Osteoblast (primary cell): Measurements from ENCODE around the gene CRTAP. TPM values are rescaled to one million over a fixed set of nuclear protein-coding genes. Genes with fewer than 3 reads are reported as not detected.
"Not testable (repeated sequence)": the region's sequence is repeated elsewhere in the genome, so short reads cannot be mapped to it uniquely, and the experiment has no call there.

Experiments
- DNase-seq: peaks from one replicate; pipeline ENCODE4 v3.0.0; 2011; ENCODE audit warnings: low spot score, mixed read lengths; ENCODE audit not compliant: insufficient read length; ENCODE audit errors: missing footprints
- H2AFZ ChIP-seq: 2 replicates; pipeline ENCODE4 v1.6.0; 2011; ENCODE audit warnings: mild to moderate bottlenecking, low read length
- H3K27ac ChIP-seq: 2 replicates; pipeline ENCODE4 v1.5.1; 2011; ENCODE audit warnings: mild to moderate bottlenecking, low read depth, low read length, moderate library complexity
- H3K27me3 ChIP-seq: 2 replicates; pipeline ENCODE4 v1.6.0; 2012; ENCODE audit warnings: mild to moderate bottlenecking, control low read depth, inconsistent platforms, low read length, moderate library complexity; ENCODE audit not compliant: insufficient read depth
- H3K36me3 ChIP-seq: 2 replicates; pipeline ENCODE4 v1.5.1; 2011; ENCODE audit warnings: mild to moderate bottlenecking, low read length, control low read depth, moderate library complexity; ENCODE audit not compliant: insufficient read depth
- H3K4me1 ChIP-seq: 2 replicates; pipeline ENCODE4 v1.5.1; 2011; ENCODE audit warnings: mild to moderate bottlenecking, low read length, control low read depth, moderate library complexity; ENCODE audit not compliant: insufficient read depth
- H3K4me2 ChIP-seq: 2 replicates; pipeline ENCODE4 v1.6.0; 2011; ENCODE audit warnings: mild to moderate bottlenecking, low read length; ENCODE audit not compliant: insufficient read depth
- H3K4me3 ChIP-seq: fragments of 200-600 bp; sonication (generic); 3 replicates; pipeline ENCODE4 v1.5.1; 2012; ENCODE audit warnings: mild to moderate bottlenecking, low read length, inconsistent platforms; ENCODE audit not compliant: insufficient read depth
- H3K79me2 ChIP-seq: 2 replicates; pipeline ENCODE4 v1.6.0; 2012; ENCODE audit warnings: mild to moderate bottlenecking, low read length, control low read depth, inconsistent platforms; ENCODE audit not compliant: insufficient read depth
- H3K9me3 ChIP-seq: 2 replicates; pipeline ENCODE4 v1.5.1; 2011; ENCODE audit warnings: low read depth, low read length, control low read depth
- H4K20me1 ChIP-seq: 2 replicates; pipeline ENCODE4 v1.6.0; 2012; ENCODE audit warnings: mild to moderate bottlenecking, low read length, control low read depth; ENCODE audit not compliant: insufficient read depth
- CTCF ChIP-seq: IDR thresholded peaks from 2 replicates; pipeline ENCODE4 v1.5.1; 2011; ENCODE audit warnings: mild to moderate bottlenecking, low read depth, low read length, moderate library complexity; ENCODE audit errors: extremely low read depth
- total RNA-seq: library from RNA; depleted of rRNA; stranded (reverse); fragments of >200 nt; gene quantifications from 2 replicates; pipeline ENCODE4 v1.2.3, GENCODE V29; 2012

The CRTAP gene
- total RNA-seq, 1 donor: 266 TPM

- TF ChIP-seq CTCF: no peak
- H4K20me1 ChIP-seq: peaks cover 5% of the 10 kb centered on the region
- peak overlapping the region; percentile 18 for H3K27ac ChIP-seq
- no peaks in the 10 kb centered on the region for H3K9me3 ChIP-seq
- H3K4me3 ChIP-seq: no peak overlapping the region
- peaks cover 9% of the 10 kb centered on the region for H3K4me1 ChIP-seq
- no peaks in the 10 kb centered on the region for H3K27me3 ChIP-seq
- H3K36me3 ChIP-seq: peaks cover 30% of the 10 kb centered on the region
- DNase-seq: peak; percentile 81
- H3K4me2 ChIP-seq: no peak overlapping the region
- no peak overlapping the region for H2AFZ ChIP-seq
- H3K79me2 ChIP-seq: peaks cover 6% of the 10 kb centered on the region
Measured at GRCh38 chr3:33134026-33134625, 20.3 kb downstream of the CRTAP start.

DNA sequence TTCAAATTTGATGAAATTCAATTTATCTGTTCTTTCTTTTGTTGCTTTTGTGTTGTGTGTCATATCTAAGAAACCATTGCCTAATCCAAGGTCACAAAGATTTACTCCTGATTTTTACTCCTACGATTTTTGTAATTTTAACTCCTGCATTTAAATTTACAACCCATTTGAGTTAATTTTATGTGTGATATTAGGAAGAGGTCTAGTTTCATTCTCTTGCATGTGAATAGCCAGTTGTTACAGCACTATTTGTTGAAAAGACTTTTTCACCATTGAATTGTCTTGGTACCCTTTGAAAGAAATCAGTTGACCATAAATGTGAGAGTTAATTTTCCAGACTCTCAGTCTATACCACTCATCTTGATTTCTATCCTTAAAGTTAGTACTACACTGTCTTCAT, 23.9 kb downstream of the CRTAP start:
- Histone ChIP-seq H3K4me2 (no peak overlapping the region), H4K20me1 (no peaks in the 10 kb centered on the region), H3K36me3 (peaks cover 28% of the 10 kb centered on the region), H2AFZ (no peak overlapping the region), H3K9me3 (no peaks in the 10 kb centered on the region), H3K4me1 (peaks cover 9% of the 10 kb centered on the region), H3K27me3 (no peaks in the 10 kb centered on the region), H3K79me2 (no peaks in the 10 kb centered on the region), H3K27ac (no peak overlapping the region), H3K4me3 (no peak overlapping the region)
- TF ChIP-seq CTCF: no peak
- DNase-seq: no peak

DNA sequence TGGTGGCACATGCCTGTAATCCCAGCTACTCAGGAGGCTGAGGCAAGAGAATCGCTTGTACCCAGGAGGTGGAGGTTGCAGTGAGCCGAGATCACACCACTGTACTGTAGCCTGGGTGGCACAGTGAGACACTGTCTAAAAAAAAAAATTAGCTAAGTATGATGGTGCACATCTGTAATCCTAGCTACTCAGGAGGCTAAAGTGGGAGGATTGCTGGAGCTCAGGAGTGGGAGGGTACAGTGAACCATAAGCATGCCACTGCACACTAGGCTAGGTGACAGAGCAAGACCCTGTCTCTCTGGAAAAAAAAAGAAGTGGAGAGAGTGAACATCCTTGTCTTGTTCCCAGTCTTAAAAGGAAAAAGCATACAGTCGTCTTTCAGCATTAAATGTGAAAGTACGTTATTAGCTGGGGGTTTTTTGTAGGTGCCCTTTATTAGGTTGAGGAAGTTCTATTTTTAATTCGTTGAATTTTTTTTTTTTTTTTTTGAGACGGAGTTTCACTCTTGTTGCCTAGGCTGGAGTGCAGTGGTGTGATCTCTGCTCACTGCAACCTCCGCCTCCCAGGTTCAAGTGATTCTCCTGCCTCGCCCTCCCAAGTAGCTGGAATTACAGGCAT, 25.3 kb downstream of the CRTAP start:
- DNase-seq, H3K27ac ChIP-seq, H3K9me3 ChIP-seq, H3K4me2 ChIP-seq, H2AFZ ChIP-seq, H3K79me2 ChIP-seq, H3K27me3 ChIP-seq, H3K4me3 ChIP-seq, H4K20me1 ChIP-seq, H3K4me1 ChIP-seq: not testable (repeated sequence)
- H3K36me3 ChIP-seq: peaks cover 34% of the 10 kb centered on the region

DNA sequence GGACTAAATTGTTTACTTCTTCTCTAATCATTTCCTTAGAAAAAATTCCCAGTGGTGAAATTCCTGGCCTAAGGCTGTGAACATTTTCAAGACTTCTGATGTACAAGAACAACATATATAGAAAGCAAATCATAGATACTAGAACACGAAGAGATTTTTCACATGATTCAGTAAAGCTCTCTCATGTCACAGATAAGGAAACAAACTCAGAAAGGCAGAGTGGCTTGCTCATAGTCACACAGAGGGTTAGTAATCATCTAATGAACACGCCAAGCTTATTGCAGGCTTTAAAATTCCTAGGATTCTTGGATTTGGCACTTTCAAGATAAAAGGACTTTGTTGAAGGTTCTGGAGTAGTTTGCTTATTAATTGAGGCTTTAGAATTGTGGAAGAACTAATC, 26.2 kb downstream of the CRTAP start:
- Histone ChIP-seq H3K4me1 (no peaks in the 10 kb centered on the region), H2AFZ (no peak overlapping the region), H3K36me3 (peaks cover 26% of the 10 kb centered on the region), H3K4me2 (no peak overlapping the region), H4K20me1 (no peaks in the 10 kb centered on the region), H3K79me2 (no peaks in the 10 kb centered on the region), H3K9me3 (no peaks in the 10 kb centered on the region), H3K4me3 (no peak overlapping the region), H3K27ac (no peak overlapping the region), H3K27me3 (no peaks in the 10 kb centered on the region)
- DNase-seq: no peak
- TF ChIP-seq CTCF: no peak
